Measurements from ENCODE around the gene HNRNPLL. TPM values are rescaled to one million over a fixed set of nuclear protein-coding genes. Genes with fewer than 3 reads are reported as not detected.
A peak's percentile ranks its signal among the peaks of the same experiment; 100 is the strongest.

HNRNPLL gene
- total and polyA plus RNA-seq, 11 donors, result 6.9 to 33.2 (median 23.2) TPM

DNA sequence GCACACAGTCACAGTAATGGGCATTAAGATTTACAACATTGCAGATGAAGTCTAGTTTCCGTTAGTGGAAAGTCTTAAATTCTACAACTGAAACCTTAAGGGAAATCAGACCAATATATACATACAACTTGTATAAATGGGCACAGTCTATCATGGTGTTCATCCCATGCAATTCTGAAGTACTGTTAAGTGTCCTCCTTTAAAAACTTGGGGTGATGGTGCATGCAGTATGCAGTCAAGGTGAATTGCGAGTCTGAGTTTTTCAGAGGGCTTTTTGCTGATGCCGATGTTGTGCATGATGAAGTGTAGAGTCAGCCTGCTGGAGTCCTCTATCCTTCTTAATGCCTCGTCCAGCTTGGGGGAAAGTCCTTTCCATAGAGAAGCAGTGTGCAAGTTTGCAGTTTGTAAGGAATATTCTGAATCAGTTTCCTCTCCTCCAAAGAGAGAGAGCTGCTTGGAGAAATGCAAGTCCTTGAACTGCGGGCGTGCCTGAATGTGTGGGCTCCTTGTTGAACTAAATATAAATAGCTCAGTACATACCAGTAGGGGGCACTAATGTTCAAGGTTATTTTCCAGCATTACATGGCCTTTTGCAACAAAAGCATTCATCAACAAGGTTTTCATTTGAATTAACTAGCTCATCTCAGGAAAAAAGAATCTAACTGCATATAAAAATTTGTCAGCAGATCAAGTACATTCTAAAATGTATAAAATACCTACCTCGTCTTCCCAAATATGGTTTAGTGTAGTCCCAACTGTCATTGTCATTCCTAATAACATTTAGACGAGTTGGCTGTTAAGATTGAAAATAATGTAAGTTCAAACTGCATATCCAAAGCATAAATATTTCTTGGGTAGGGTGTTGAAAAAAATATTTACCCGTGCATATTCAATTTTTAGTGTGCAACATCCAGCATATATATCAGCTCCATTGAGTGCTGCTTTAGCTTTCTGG lies 21.3 kb downstream of the HNRNPLL start:
- H3K4me1 ChIP-seq, result peaks cover 0 to 22% (median 5%) of the 10 kb centered on the region in 12 donors
- H3K9me3 ChIP-seq, result no peaks in the 10 kb centered on the region
- no peak overlapping the region for H3K4me3 ChIP-seq
- peak; percentile 66 to 87 (median 82) for ATAC-seq
- WGBS, 4 donors, result 53 to 63% (median 56%) methylated on average over 9 of the region's 9 CpGs
- no peak overlapping the region for H3K27ac ChIP-seq
- peaks cover 0 to 88% (median 65%) of the 10 kb centered on the region in 9 donors for H3K36me3 ChIP-seq
- no peaks in the 10 kb centered on the region for H3K27me3 ChIP-seq
- TF ChIP-seq, protein P1, sequence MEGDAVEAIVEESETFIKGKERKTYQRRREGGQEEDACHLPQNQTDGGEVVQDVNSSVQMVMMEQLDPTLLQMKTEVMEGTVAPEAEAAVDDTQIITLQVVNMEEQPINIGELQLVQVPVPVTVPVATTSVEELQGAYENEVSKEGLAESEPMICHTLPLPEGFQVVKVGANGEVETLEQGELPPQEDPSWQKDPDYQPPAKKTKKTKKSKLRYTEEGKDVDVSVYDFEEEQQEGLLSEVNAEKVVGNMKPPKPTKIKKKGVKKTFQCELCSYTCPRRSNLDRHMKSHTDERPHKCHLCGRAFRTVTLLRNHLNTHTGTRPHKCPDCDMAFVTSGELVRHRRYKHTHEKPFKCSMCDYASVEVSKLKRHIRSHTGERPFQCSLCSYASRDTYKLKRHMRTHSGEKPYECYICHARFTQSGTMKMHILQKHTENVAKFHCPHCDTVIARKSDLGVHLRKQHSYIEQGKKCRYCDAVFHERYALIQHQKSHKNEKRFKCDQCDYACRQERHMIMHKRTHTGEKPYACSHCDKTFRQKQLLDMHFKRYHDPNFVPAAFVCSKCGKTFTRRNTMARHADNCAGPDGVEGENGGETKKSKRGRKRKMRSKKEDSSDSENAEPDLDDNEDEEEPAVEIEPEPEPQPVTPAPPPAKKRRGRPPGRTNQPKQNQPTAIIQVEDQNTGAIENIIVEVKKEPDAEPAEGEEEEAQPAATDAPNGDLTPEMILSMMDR (IDR thresholded peaks at IDR 0.05), result peak; percentile 48 to 82 (median 74)
- no peak for TF ChIP-seq POLR2A (IDR thresholded peaks at IDR 0.05)
- DNase-seq, result peak in 3 of 5 donors; percentile 30 to 66 (median 43)
- intact Hi-C loops (cut with DNase I), result loop anchor here (1.0 to 5.0 kb wide), 12 partner anchors 44 to 161 kb away; no protein-coding TSS in a partner anchor

DNA sequence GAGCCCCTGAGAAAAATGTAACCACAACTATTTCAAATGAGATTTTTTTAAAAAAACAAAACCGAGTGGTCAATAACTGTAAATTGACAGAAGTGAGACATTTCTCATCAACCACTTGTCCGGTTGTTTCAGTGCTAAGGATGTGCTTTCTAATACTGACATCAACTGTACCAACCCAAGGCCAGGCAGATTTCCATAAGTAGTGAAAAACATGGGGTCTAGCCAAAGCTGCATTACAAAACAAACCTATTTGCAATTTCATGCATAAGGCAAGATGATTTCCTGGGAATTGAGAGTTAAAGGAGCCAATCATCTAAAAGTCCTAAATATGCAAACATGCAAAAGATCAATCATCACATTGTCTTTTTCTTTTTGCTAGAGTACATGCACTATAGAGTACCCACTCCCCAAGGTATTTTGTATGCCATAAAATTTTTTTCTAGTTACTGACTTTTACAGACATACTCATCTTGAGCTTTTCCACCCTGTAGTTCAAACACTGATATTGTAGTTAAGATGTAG lies 22.6 kb downstream of the HNRNPLL start:
- Histone ChIP-seq H3K27ac (no peak overlapping the region), H3K9me3 (no peaks in the 10 kb centered on the region), H3K27me3 (no peaks in the 10 kb centered on the region), H3K4me3 (no peak overlapping the region), H3K36me3 (peaks cover 0 to 87% (median 56%) of the 10 kb centered on the region in 9 donors), H3K4me1 (peaks cover 0 to 9% (median under 1%) of the 10 kb centered on the region in 12 donors)
- DNase-seq (no peak), ATAC-seq (no peak)
- 77 to 92% (median 85%) methylated on average over 2 of the region's 2 CpGs for WGBS, 4 donors
- TF ChIP-seq, protein P1 (IDR thresholded peaks at IDR 0.05), result no peak
- no peak for TF ChIP-seq POLR2A (IDR thresholded peaks at IDR 0.05)
- intact Hi-C loops (cut with DNase I), result loop anchor here in 9 of 10 donors (2.0 to 5.0 kb wide), 8 partner anchors 43 to 162 kb away; no protein-coding TSS in a partner anchor

DNA sequence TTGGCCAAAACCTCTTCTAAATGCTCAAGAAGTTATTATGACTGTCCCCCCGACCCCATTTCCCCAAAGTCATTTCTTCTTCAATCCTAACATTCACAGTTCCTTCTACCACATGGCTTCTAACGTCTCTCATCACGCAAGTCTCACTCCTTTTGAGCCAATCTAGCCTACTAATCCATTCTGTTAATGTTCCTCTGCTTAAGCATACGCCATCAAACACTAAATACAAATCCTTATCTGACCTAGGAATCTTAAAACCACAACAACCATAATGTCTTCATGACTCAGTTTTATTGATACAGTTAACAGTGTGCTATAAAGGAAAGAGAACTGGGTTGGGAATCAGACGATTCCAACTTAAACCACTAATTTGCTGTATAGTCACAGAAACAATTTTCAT lies 23.9 kb downstream of the HNRNPLL start:
- Histone ChIP-seq H3K4me3 (no peak overlapping the region), H3K27ac (no peak overlapping the region), H3K27me3 (no peaks in the 10 kb centered on the region), H3K4me1 (peaks cover 0 to 7% (median 0%) of the 10 kb centered on the region in 12 donors), H3K36me3 (peaks cover 0 to 87% (median 43%) of the 10 kb centered on the region in 9 donors), H3K9me3 (no peaks in the 10 kb centered on the region)
- no peak for DNase-seq
- intact Hi-C loops (cut with DNase I), result loop anchor here in 1 of 10 donors (10.0 kb wide), 1 partner anchor 264 kb away; no protein-coding TSS in a partner anchor
- no peak for TF ChIP-seq POLR2A (IDR thresholded peaks at IDR 0.05)
- TF ChIP-seq, protein P1 (IDR thresholded peaks at IDR 0.05), result no peak
- WGBS, 4 donors, result 88 to 92% (median 90%) methylated on average over 5 of the region's 5 CpGs
- ATAC-seq, result no peak

DNA sequence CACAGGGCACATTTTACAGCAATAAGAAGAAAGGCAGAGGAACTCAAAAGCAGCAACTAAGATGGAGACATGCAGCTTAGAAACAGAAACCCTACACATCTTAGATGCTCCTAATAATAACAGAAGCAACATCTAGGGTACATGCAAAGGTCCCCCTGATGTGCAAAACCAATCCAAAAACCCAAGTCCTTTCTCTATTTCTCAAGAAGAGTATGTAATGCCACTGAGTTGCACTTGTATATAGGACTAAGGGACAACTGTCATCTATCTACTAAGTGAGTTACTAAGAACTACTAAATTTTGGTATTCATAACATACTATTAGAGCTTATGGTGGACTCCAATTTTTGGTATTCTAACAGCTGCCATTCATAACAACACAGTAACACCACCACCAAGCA lies 28.4 kb downstream of the HNRNPLL start:
- Histone ChIP-seq H3K36me3 (peaks cover 0 to 94% (median 46%) of the 10 kb centered on the region in 9 donors), H3K9me3 (no peaks in the 10 kb centered on the region), H3K27ac (no peak overlapping the region), H3K4me1 (peaks cover 0 to 16% (median 0%) of the 10 kb centered on the region in 12 donors), H3K27me3 (no peaks in the 10 kb centered on the region), H3K4me3 (no peak overlapping the region)
- no peak for ATAC-seq
- TF ChIP-seq, protein P1 (IDR thresholded peaks at IDR 0.05), result no peak
- TF ChIP-seq POLR2A (IDR thresholded peaks at IDR 0.05), result no peak
- no peak for DNase-seq
- intact Hi-C loops (cut with DNase I), result loop anchor here in 1 of 10 donors (10.0 kb wide), 1 partner anchor 259 kb away; no protein-coding TSS in a partner anchor

Measured in heart left ventricle (tissue), 16 donors.